GM18870 (cell line): ENCODE data around the gene ITIH3.
A peak's percentile ranks its signal among the peaks of the same experiment; 100 is the strongest.
"Not testable (repeated sequence)": the region's sequence is repeated elsewhere in the genome, so short reads cannot be mapped to it uniquely, and the experiment has no call there.

Source experiments
- ATAC-seq: cut with Tn5 transposase; IDR thresholded peaks from one replicate; pipeline ENCODE4 v1.9.1; 2021; ENCODE audit warnings: moderate library complexity; ENCODE audit not compliant: unreplicated experiment

Gene ITIH3, protein sequence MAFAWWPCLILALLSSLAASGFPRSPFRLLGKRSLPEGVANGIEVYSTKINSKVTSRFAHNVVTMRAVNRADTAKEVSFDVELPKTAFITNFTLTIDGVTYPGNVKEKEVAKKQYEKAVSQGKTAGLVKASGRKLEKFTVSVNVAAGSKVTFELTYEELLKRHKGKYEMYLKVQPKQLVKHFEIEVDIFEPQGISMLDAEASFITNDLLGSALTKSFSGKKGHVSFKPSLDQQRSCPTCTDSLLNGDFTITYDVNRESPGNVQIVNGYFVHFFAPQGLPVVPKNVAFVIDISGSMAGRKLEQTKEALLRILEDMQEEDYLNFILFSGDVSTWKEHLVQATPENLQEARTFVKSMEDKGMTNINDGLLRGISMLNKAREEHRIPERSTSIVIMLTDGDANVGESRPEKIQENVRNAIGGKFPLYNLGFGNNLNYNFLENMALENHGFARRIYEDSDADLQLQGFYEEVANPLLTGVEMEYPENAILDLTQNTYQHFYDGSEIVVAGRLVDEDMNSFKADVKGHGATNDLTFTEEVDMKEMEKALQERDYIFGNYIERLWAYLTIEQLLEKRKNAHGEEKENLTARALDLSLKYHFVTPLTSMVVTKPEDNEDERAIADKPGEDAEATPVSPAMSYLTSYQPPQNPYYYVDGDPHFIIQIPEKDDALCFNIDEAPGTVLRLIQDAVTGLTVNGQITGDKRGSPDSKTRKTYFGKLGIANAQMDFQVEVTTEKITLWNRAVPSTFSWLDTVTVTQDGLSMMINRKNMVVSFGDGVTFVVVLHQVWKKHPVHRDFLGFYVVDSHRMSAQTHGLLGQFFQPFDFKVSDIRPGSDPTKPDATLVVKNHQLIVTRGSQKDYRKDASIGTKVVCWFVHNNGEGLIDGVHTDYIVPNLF

DNA sequence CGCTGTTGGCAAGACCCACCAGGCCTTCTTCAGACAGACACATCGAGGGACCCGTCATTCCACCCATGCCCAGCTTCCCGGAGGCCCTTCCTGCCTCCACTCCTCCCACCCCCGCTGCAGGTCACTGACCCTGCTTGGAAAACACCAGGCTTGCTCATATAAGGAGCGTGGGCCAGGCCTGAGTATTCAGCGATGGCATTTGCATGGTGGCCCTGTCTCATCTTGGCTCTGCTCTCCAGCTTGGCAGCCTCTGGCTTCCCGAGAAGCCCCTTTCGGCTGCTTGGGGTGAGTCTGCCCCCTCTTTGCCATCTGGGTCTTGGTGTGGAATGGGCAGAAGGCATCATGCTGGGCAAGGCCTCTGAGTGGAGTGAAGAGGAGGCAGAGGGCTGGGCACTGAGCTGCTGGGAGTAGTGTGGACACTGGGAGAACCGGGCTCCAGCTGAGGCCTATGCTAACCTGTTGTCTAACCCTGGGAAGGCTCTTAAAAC, at the start of gene ITIH3:
Gene ITIH3 (plus strand): TSS at position 185 of the 488 bp plus-strand sequence. CDS start 8 bp downstream, at position 193.
- ATAC-seq, result no peak

DNA sequence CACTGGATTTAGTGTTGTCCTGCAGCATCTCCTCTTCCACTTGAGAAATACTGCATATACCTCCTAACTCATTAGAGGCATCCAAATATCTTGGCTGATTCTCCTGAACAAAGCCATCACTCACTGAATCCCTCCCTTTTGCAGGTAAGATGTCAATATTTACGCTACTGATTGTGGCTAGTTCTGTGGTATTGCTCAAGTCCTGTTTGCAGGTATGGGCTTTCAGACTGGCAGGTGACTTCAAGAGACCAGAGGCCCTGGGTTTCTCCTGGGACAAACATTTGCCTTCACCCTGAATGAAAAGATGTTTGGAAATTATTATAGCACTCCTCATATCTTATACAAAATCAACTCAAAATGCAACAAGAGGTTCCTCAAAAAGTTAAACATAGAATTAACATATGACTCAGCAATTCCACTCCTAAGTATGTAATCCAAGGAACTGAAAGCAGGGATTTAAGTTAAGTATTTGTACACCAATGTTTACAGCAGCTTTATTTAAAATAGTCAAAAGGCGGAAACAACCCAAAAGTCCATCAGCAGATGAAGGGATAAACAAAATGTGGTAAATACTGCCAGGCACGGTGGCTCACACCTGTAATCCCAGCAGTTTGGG, 42.4 kb upstream of the ITIH3 start:
- ATAC-seq, result no peak

DNA sequence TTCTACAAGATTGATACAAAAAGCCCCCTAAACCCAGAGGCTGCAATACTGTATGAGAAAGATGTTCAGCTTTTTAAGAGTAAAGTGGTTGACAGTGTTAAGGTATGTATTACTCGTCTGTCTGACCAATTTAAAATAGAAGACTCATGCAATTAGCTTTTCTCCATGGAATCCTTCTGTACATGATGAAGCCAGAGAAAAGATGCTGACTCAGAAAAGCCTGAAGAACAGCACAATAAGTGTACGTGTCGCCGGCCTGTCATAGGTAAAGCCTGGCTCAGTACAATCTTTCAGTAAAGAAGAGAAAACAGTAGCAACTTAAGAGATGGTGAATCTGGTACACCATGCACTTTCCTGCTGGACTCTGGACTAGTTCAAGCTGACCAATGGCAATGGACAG, 40.2 kb upstream of the ITIH3 start:
- ATAC-seq, result no peak

- ATAC-seq, result no peak
Measured at GRCh38 chr3:52756141-52756540, 38.5 kb upstream of the ITIH3 start.

GRCh38 chr3:52763466-52763865, 31.1 kb upstream of the ITIH3 start:
- ATAC-seq, result no peak

DNA sequence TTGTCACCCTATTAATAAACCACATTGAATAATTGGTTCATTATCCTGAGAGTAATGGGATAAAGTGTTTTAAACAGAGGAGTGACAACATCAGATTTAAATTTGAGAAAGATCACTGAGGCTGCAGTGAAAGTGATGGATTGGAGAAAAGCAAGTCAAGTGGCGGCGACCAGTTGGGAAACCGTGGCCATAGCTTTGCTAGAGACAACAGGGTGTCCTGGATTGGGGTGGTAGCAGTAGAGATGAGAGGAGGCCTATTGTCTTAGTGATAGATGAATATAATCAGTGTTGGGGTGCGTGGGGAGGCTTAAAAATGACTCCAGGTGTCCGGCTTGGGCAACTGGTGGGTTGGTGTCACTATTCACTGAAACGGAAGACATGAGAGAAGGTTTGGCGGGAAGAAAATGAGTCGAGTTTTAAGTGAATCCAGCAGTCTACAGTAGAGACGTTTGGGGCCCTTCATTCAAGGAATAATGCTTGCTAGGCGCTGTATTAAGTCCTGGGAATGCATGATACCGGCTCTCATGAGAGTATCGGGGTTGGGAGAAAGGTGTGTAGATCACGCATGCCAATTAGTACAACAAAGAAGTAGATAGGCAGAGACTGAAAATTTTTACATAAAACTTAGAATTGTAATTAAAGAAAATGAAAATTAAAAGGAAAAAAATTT, 24.7 kb upstream of the ITIH3 start:
- ATAC-seq, result no peak

DNA sequence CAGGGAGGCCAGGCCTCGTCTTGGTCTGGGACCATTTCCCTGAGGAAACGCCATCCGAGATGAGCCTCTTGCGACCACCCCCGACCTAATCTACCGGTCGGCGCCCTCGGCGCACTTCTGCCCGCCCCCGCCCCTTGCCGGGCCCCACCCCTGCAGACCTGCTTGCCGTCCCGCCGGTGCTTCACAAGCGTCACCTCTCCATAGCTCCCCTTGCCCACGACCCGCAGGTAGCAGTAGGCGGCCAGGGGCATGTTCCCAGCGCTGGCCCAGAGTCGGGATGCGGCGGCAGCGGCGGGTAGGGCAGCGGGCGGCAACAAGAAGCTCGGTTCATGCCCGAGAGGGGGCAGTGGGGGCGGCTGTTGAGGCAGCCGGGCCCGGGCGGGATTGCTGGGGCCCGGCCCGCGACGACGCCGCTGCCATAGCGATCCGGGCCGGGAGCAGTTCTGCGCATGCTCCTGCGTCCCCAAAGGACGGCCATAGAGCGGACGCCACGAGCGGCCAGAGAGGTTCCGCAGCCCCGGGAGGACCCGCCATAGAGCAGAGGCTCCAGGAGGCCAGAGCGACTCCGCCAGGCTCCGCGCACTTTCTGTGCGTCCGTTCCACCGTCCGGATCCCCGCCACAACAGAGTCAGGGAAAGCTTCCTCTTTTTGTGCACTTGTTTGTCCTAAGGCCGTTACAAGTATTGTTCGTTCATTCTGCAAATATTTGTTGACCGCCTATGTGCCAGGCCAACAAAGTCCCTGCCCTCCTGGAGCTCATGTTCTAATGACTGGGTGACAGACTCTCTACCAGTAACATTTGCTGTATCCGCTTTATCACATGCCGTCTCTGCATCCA, 23.9 kb upstream of the ITIH3 start, which contains the start of gene NEK4:
Gene NEK4 (minus strand): TSS at position 445 of the 838 bp plus-strand sequence. CDS start 194 bp downstream, at position 251.
- peak; percentile 62 for ATAC-seq

- ATAC-seq, result no peak
Measured at GRCh38 chr3:52771334-52771681, 23.3 kb upstream of the ITIH3 start.

DNA sequence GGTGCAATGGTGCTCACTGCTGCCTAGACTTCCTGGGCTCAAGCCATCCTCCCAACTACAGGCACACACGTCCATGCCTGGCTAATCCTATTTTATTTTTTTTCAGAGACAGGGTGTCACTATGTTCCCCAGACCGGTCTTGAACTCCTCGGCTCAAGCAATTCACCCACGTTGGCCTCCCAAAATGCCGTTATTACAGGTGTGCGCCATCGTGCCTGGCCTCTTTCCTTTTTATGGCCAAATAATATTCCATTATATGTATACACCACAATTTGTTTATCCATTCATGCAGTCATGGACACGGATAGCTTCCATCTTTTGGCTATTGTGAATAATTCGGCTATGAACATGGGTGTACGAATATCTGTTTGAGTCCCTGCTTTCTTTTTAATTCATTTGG, 22.9 kb upstream of the ITIH3 start:
- no peak for ATAC-seq

DNA sequence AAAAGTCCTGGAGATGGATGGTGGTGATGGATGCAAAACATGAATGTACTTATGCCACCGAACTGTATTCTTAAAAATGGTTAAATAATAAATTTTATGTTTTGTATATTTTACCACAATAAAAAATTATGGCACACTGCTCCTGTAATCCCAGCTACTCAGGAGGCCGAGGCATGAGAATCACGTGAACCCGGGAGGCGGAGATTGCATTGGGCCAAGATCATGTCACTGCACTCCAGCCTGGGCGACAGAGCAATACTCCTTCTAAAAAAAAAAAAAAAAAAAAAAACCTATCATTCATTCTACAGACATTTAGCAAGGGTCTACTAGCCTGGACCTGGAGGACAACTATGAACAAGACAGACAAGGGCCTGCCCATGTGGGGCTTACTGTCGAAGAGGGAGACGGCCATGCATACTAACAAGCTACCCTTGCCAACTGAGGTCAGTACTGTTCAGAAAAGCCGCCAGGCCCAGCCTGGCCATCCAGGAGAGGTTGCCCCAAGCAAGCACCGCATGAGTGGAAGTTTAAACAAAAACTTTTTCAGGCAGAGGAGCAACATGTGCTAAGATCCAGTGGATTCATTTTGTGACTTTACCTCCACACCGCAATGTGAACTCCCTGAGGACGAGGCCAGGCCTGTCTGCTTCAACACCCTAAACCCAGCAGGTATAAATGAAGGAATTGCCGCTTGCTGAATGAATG, 21.1 kb upstream of the ITIH3 start:
- no peak for ATAC-seq

DNA sequence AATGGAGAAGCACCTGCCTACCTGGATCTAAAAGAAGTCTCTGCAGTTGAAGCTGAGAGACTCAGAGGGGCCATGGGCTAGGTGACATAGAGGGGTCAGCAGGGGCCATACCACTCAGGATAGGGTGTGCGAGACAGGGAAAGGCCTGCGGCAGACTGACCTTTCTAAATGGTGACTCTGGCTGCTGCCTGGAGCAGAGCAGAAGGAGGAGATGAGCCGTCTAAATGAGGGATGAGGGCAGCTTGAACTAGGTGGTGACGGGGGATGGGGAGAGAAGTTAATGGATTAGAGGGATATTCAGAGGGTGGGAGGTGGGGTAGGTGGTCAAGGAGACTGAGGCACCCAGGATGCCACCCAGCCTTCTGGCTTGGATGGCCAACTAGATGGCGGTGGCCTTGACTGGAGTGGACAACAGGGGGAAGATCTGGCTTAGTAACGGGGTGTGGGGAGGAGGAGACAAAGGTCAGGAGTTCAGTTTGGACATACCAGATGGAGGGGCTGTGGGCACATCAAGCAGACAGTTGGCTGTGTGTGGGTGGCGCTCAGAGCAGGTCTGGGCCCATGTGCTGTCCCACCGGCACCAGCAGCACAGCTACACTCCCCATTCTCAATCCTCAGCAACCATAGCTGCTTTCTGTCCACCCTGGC, 20.4 kb upstream of the ITIH3 start:
- no peak for ATAC-seq

- ATAC-seq, result no peak
Measured at GRCh38 chr3:52774901-52775864, 19.4 kb upstream of the ITIH3 start.

- ATAC-seq, result no peak
Measured at GRCh38 chr3:52775877-52776276, 18.7 kb upstream of the ITIH3 start.

- not testable (repeated sequence) for ATAC-seq
Measured at GRCh38 chr3:52776486-52776885, 18.1 kb upstream of the ITIH3 start.

DNA sequence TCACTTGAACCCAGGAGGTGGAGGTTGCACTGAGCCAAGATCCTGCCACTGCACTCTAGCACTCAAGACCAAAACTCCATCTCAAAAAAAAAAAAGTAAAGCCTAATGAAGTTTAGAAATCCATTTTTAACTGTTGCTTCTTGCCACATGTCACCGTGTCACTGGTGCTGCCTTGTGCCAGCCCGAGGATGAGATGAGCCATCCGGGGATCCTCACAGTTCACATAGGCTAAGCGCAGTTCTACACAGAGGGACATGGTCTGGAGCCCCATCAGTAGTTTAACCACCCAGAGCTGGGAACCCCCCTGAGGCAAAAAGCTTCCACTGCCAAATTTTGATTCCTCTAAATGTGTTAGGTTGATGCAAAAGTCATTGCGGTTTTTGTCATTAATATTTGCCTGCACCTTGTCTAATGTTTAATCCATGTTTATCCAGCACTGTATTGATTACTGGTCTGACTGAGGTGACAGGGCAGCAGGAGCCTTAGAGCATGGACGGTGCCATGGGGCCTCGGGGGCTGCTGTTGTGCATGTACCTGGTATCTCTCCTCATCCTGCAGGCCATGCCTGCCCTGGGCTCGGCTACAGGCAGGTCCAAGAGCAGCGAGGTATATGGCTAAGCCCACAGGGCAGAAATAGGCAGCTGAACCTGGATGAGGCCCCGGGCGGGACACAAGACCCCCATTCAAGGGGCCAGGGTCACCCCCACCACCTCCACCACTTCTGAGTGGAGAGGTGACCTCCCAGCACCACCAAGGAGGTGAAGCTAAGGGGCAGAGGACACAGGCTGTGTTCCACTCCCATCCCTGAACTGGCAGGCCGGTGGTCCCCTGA, 17.3 kb upstream of the ITIH3 start, which contains the start of gene ITIH1:
Gene ITIH1 (plus strand): TSS at position 473 of the 832 bp plus-strand sequence. CDS start 17 bp downstream, at position 490.
- ATAC-seq, result no peak

DNA sequence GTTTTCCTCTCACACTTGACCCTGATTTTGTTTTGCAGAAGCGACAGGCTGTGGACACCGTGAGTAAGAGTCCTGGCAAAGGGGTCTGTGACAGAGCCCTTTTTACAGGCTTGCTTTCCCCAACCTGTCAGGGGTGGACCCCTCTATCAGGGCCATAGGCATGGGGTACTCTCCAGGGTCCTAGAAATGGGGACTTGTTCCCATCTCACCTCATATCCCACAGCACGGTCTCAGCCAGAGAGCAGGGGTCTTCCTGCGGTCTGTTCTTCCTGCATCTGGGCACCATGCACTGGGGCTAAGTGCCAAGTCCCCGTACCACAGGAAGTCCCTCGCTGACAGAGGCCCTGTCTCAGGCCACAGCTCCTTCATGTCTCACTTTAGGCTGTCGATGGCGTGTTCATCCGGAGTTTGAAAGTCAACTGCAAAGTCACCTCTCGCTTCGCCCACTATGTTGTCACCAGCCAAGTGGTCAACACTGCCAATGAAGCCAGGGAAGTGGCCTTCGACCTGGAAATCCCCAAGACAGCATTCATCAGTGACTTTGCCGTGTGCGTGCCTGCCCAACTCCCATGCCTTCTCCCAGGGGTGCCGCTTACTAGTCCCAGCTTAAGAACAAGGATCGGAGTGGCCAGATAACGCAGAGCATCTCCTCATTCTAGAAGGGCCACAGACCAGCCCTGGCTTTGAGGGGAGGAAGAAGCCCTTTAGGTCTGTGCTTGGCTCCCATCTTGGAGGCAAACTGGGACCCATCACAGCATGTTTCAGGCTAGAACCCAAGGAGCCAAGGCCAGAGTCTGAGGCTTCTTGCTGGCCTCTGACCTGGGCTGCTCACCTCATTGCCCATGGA, 16.4 kb upstream of the ITIH3 start:
- ATAC-seq, result no peak
